SK-N-SH (cell line): Measurements from ENCODE around the gene ASMTL. TPM values are rescaled to one million over a fixed set of nuclear protein-coding genes. Genes with fewer than 3 reads are reported as not detected.

Experiments used
- CTCF ChIA-PET: fragments of 300-600, 350-600 bp; formaldehyde crosslinking; extraction: SDS; loops from one replicate; lab custom pipeline; 2021; lab: Yijun Ruan, JAX
- POLR2A ChIA-PET: fragments of 350-600 bp; sonication (Branson Sonifier 250); formaldehyde crosslinking; extraction: SDS; loops from one replicate; lab custom pipeline; 2020; ENCODE audit warnings: antibody characterized with exemption, inconsistent platforms; lab: Yijun Ruan, JAX
- DNase-seq: peaks from one replicate; pipeline ENCODE4 v3.0.0; 2012
- H2AFZ ChIP-seq: fragments of 200-600 bp; sonication (generic); 2 replicates; pipeline ENCODE4 v1.8.1; 2016; ENCODE audit warnings: antibody characterized with exemption, mild to moderate bottlenecking, low read depth
- H3F3A ChIP-seq: fragments of 200-600 bp; sonication (generic); replicated peaks from 2 replicates; pipeline ENCODE3; 2016; ENCODE audit warnings: antibody characterized with exemption, mild to moderate bottlenecking; ENCODE audit not compliant: insufficient read depth
- H3K27ac ChIP-seq, 2 experiments: fragments of 200-500 bp in 1 of 2; fragments of 200-600 bp in 1 of 2; sonication (Bioruptor generic) in 1 of 2; sonication (generic), shearing (Covaris generic) in 1 of 2; 2 replicates each; pipeline versions ENCODE4 v1.5.1 to v1.6.1; 2014 to 2016; ENCODE audit warnings: low read depth in 2 of 2, inconsistent platforms in 1 of 2, low read length in 1 of 2, mild to moderate bottlenecking in 1 of 2, mixed read lengths in 1 of 2
- H3K27me3 ChIP-seq: fragments of 200-600 bp; sonication (generic), shearing (Covaris generic); 2 replicates; pipeline ENCODE4 v1.6.1; 2016; ENCODE audit warnings: mixed run types; ENCODE audit not compliant: insufficient read depth
- H3K36me3 ChIP-seq, 2 experiments: fragments of 200-500 bp in 1 of 2; fragments of 200-600 bp in 1 of 2; sonication (Bioruptor generic) in 1 of 2; sonication (generic) in 1 of 2; replicated peaks in 1 of 2; 2 replicates each; pipeline versions ENCODE3 to v1.5.1; 2014 to 2016; ENCODE audit warnings: low read length in 1 of 2, mild to moderate bottlenecking in 1 of 2; ENCODE audit not compliant: insufficient read depth in 2 of 2, control insufficient read depth in 1 of 2
- H3K4me1 ChIP-seq, 2 experiments: fragments of 200-500 bp in 1 of 2; fragments of 200-600 bp in 1 of 2; sonication (Bioruptor generic) in 1 of 2; sonication (generic), shearing (Covaris generic) in 1 of 2; 2 replicates each; pipeline versions ENCODE4 v1.5.1 to v1.6.1; 2014 to 2016; ENCODE audit warnings: low read depth in 1 of 2, low read length in 1 of 2, mixed run types in 1 of 2; ENCODE audit not compliant: insufficient read depth in 2 of 2, control insufficient read depth in 1 of 2
- H3K4me2 ChIP-seq: fragments of 200-600 bp; sonication (generic), shearing (Covaris generic); 2 replicates; pipeline ENCODE4 v1.6.1; 2017; ENCODE audit warnings: mixed run types
- H3K4me3 ChIP-seq, 2 experiments: fragments of 200-500 bp in 1 of 2; fragments of 200-600 bp in 1 of 2; sonication (Bioruptor generic) in 1 of 2; sonication (generic), shearing (Covaris generic) in 1 of 2; 2 replicates each; pipeline versions ENCODE4 v1.5.1 to v1.8.1; 2014 to 2016; ENCODE audit warnings: low read depth in 2 of 2, inconsistent platforms in 1 of 2, low read length in 1 of 2, mild to moderate bottlenecking in 1 of 2, mixed read lengths in 1 of 2, moderate library complexity in 1 of 2
- H3K79me2 ChIP-seq: fragments of 200-600 bp; sonication (generic); 2 replicates; pipeline ENCODE4 v1.8.1; 2017; ENCODE audit warnings: mild to moderate bottlenecking; ENCODE audit not compliant: insufficient read depth
- H3K9ac ChIP-seq: fragments of 200-600 bp; sonication (generic); 2 replicates; pipeline ENCODE4 v1.6.1; 2017; ENCODE audit warnings: mixed run types
- H3K9me2 ChIP-seq: fragments of 200-600 bp; sonication (generic); 2 replicates; pipeline ENCODE4 v1.6.1; 2017; ENCODE audit warnings: mixed run types
- H3K9me3 ChIP-seq: fragments of 200-600 bp; sonication (generic); 2 replicates; pipeline ENCODE4 v1.6.1; 2017; ENCODE audit warnings: mixed run types, mild to moderate bottlenecking, moderate library complexity
- H4K20me1 ChIP-seq: fragments of 200-600 bp; sonication (generic); 2 replicates; pipeline ENCODE4 v1.6.1; 2017; ENCODE audit warnings: mild to moderate bottlenecking, mixed run types; ENCODE audit not compliant: insufficient read depth
- CHD2 ChIP-seq: fragments of 150-350 bp; IDR thresholded peaks from 2 replicates; pipeline ENCODE4 v1.6.1; 2018; ENCODE audit warnings: low read length; ENCODE audit not compliant: partially characterized antibody
- CTCF ChIP-seq: fragments of 200-600 bp; sonication (generic); IDR thresholded peaks from 2 replicates; pipeline ENCODE4 v1.6.1; 2017; ENCODE audit warnings: antibody characterized with exemption, mild to moderate bottlenecking, moderate library complexity
- EP300 ChIP-seq, 2 experiments: IDR thresholded peaks; 2 replicates each; pipeline versions ENCODE4 v1.4.0 to v1.6.1; 2012; ENCODE audit warnings: borderline replicate concordance in 1 of 2, low read depth in 1 of 2, low read length in 1 of 2
- EZH2phosphoT487 ChIP-seq: fragments of 200-600 bp; sonication (generic); IDR thresholded peaks from 2 replicates; pipeline ENCODE4 v1.6.1; 2017; ENCODE audit warnings: low read depth, mixed run types, mild to moderate bottlenecking, antibody characterized with exemption, moderate library complexity, borderline replicate concordance
- FOSL2 ChIP-seq: IDR thresholded peaks from 2 replicates; pipeline ENCODE4 v1.4.0; 2012; ENCODE audit warnings: low read depth, mild to moderate bottlenecking, moderate library complexity, borderline replicate concordance
- FOXM1 ChIP-seq: IDR thresholded peaks from 2 replicates; pipeline ENCODE4 v1.4.0; 2012; ENCODE audit warnings: low read depth, mild to moderate bottlenecking
- GABPA ChIP-seq: IDR thresholded peaks from 2 replicates; pipeline ENCODE4 v1.4.0; 2012; ENCODE audit warnings: low read depth, mild to moderate bottlenecking
- GATA2 ChIP-seq: sonication (generic); formaldehyde crosslinking; IDR thresholded peaks from 2 replicates; pipeline ENCODE4 v1.5.0; 2020; ENCODE audit warnings: mild to moderate bottlenecking, missing genetic modification reagents
- IRF3 ChIP-seq: fragments of 150-350 bp; IDR thresholded peaks from 2 replicates; pipeline ENCODE4 v1.6.1; 2016; ENCODE audit warnings: mild to moderate bottlenecking, low read depth, low read length
- JUND ChIP-seq: IDR thresholded peaks from 2 replicates; pipeline ENCODE4 v1.4.0; 2012
- MAX ChIP-seq: IDR thresholded peaks from 2 replicates; pipeline ENCODE4 v1.4.0; 2012; ENCODE audit warnings: low read depth
- MXI1 ChIP-seq: IDR thresholded peaks from 2 replicates; pipeline ENCODE4 v1.6.1; 2012; ENCODE audit warnings: mild to moderate bottlenecking, low read depth, low read length, improper control_type of control experiment
- PBX3 ChIP-seq: IDR thresholded peaks from 2 replicates; pipeline ENCODE4; 2012
- POLR2AphosphoS5 ChIP-seq: IDR thresholded peaks from 2 replicates; pipeline ENCODE4 v1.6.1; 2012; ENCODE audit warnings: low read depth, low read length
- RAD21 ChIP-seq: IDR thresholded peaks from 2 replicates; pipeline ENCODE4 v1.6.1; 2012; ENCODE audit warnings: mild to moderate bottlenecking, low read length
- RFX5 ChIP-seq: IDR thresholded peaks from 2 replicates; pipeline ENCODE4 v1.6.1; 2012; ENCODE audit warnings: mild to moderate bottlenecking, improper control_type of control experiment, low read length
- SIN3A ChIP-seq: IDR thresholded peaks from 2 replicates; pipeline ENCODE4 v1.6.1; 2012; ENCODE audit warnings: low read depth, mild to moderate bottlenecking, low read length, moderate library complexity, borderline replicate concordance
- SMC3 ChIP-seq: IDR thresholded peaks from 2 replicates; pipeline ENCODE4 v1.6.1; 2012; ENCODE audit warnings: low read depth, low read length, improper control_type of control experiment
- TEAD4 ChIP-seq: IDR thresholded peaks from 2 replicates; pipeline ENCODE4 v1.4.0; 2012; ENCODE audit warnings: mild to moderate bottlenecking, borderline replicate concordance; ENCODE audit not compliant: insufficient read depth
- USF1 ChIP-seq: IDR thresholded peaks from 2 replicates; pipeline ENCODE4 v1.4.0; 2012; ENCODE audit warnings: low read depth, borderline replicate concordance
- USF2 ChIP-seq: fragments of 150-350 bp; IDR thresholded peaks from 2 replicates; pipeline ENCODE4 v1.6.1; 2017; ENCODE audit warnings: antibody characterized with exemption, low read length, low read depth, borderline replicate concordance
- YY1 ChIP-seq: IDR thresholded peaks from 2 replicates; pipeline ENCODE4 v1.4.0; 2012; ENCODE audit warnings: low read depth, mild to moderate bottlenecking
- WGBS: methylation state at CpG from one replicate; pipeline ENCODE4 v1.1.6; 2017; ENCODE audit warnings: low lambda C conversion rate; 5-methylcytosine and 5-hydroxymethylcytosine counted together
- polyA plus RNA-seq, 3 experiments: library from polyadenylated mRNA; depleted of rRNA; stranded (reverse); fragments of >200 nt; gene quantifications; 2 replicates each; pipeline ENCODE4 v1.2.3, GENCODE V29; 2012

Gene ASMTL
- polyA plus RNA-seq, 1 of the 3 experiments (the other 2 are of a cell fraction), result 37.7 TPM

GRCh38 chrX:1393871-1394615 is 58.7 kb downstream of the ASMTL start (continued):
- TF ChIP-seq FOXM1 (no peak), SMC3 (no peak), MXI1 (no peak), FOSL2 (no peak), IRF3 (no peak), CHD2 (no peak)

GRCh38 chrX:1392376-1393068 is 60.2 kb downstream of the ASMTL start:
- Histone ChIP-seq H3K9me2 (no peaks in the 10 kb centered on the region), H2AFZ (no peak overlapping the region), H3K4me2 (peak overlapping the region; percentile 99), H3F3A (peaks cover 14% of the 10 kb centered on the region), H3K27me3 (no peaks in the 10 kb centered on the region), H3K79me2 (peaks cover 77% of the 10 kb centered on the region), H3K36me3 (peaks cover 24 to 39% of the 10 kb centered on the region in 2 experiments), H3K27ac (peak overlapping the region; percentile 88 to 95), H3K4me1 (peaks cover 7 to 21% of the 10 kb centered on the region in 2 experiments; a peak in 2 of 4 replicates), H3K9ac (peak overlapping the region; percentile 96), H3K4me3 (peak overlapping the region; percentile 80 to 81), H3K9me3 (no peaks in the 10 kb centered on the region), H4K20me1 (peaks cover 40% of the 10 kb centered on the region)
- peak; percentile 81 for DNase-seq
- WGBS, result 1% methylated on average over 29 of the region's 76 CpGs
- ChIA-PET CTCF (no interaction called here), POLR2A (no interaction called here)
- TF ChIP-seq FOXM1, result no peak
- TF ChIP-seq USF1, result no peak
- no peak for TF ChIP-seq MXI1
- no peak for TF ChIP-seq POLR2AphosphoS5
- TF ChIP-seq FOSL2, result no peak
- TF ChIP-seq EZH2phosphoT487, result no peak
- no peak for TF ChIP-seq JUND
- TF ChIP-seq GATA2 (CRISPR knock-in tag), result no peak
- 0 out of 2 replicates have a peak, but pooled peaks have one; percentile 11 for TF ChIP-seq SIN3A
- no peak for TF ChIP-seq YY1
- no peak for TF ChIP-seq RAD21
- no peak for TF ChIP-seq PBX3
- TF ChIP-seq EP300 (IDR thresholded peaks at IDR 0.05; ENCODE audit: borderline replicate concordance in 1 of 2, low read depth in 1 of 2, low read length in 1 of 2), result 0 out of 4 replicates have a peak, but pooled peaks of 1 of the 2 experiments have one; percentile 15
- no peak for TF ChIP-seq USF2
- TF ChIP-seq TEAD4, result no peak
- peak; percentile 79 for TF ChIP-seq MAX
- no peak for TF ChIP-seq CTCF
- no peak for TF ChIP-seq RFX5
- TF ChIP-seq GABPA, result no peak
